Lower leg skin (tissue), 4 donors: ENCODE measurements around the gene CLEC1A. TPM values are rescaled to one million over a fixed set of nuclear protein-coding genes. Genes with fewer than 3 reads are reported as not detected.
A peak's percentile ranks its signal among the peaks of the same experiment; 100 is the strongest.

Experiments
- DNase-seq, 2 donors: peaks; one replicate each; pipeline ENCODE4 v3.0.0-alpha.2; 2019; ENCODE audit warnings: low spot score in 2 of 2
- H3K4me3 ChIP-seq: fragments of 200-600 bp; sonication (generic); 2 replicates; pipeline ENCODE4 v1.5.1; 2017; ENCODE audit warnings: mild to moderate bottlenecking, low read depth; ENCODE audit not compliant: poor library complexity, severe bottlenecking
- CTCF ChIP-seq, 3 donors: fragments of 450-650 bp; IDR thresholded peaks; one replicate each; pipeline ENCODE4 v1.5.1; 2016; ENCODE audit warnings: antibody characterized with exemption in 3 of 3, mild to moderate bottlenecking in 3 of 3, moderate library complexity in 2 of 3
- POLR2A ChIP-seq, 2 donors: fragments of 450-650 bp; IDR thresholded peaks; one replicate each; pipeline ENCODE4 v1.6.1; 2016 to 2017; ENCODE audit warnings: antibody characterized with exemption in 2 of 2, mild to moderate bottlenecking in 1 of 2, moderate library complexity in 1 of 2
- WGBS, 2 donors: methylation state at CpG; one replicate each; pipeline ENCODE4 v1.1.5; 2018; 5-methylcytosine and 5-hydroxymethylcytosine counted together
- intact Hi-C: fragments of 100-400 bp; cut with DNase I; formaldehyde crosslinking; loops from one replicate; pipeline ENCODE4 v1.15.0; 2023; ENCODE audit warnings: low total_unique reads
- total RNA-seq, 4 donors: library from RNA; depleted of rRNA; stranded (reverse); fragments of >200 nt; gene quantifications; one replicate each; pipeline ENCODE4 v1.1.0, GENCODE V29; 2016

The CLEC1A gene
- total RNA-seq, 4 donors from 2014 or later = 0.08 to 5.5 (median 0.96) TPM

- peak in 1 of 2 donors; percentile 28 for DNase-seq
- intact Hi-C loops = no loop called here
- WGBS, 2 donors = 17 to 23% methylated on average over 5 of the region's 5 CpGs
- TF ChIP-seq CTCF (IDR thresholded peaks at IDR 0.05) (no peak), POLR2A (IDR thresholded peaks at IDR 0.05) (no peak)
- H3K4me3 ChIP-seq = no peak overlapping the region
These were observed 2.3 kb upstream of the CLEC1A start for GRCh38 chr12:10101042-10101579.

GRCh38 chr12:10097521-10097920 is 1.3 kb downstream of the CLEC1A start:
- intact Hi-C loops = no loop called here
- 20 to 54% methylated on average over 3 of the region's 3 CpGs for WGBS, 2 donors
- H3K4me3 ChIP-seq = no peak overlapping the region
- TF ChIP-seq POLR2A (IDR thresholded peaks at IDR 0.05) = no peak
- no peak for TF ChIP-seq CTCF (IDR thresholded peaks at IDR 0.05)
- no peak for DNase-seq

- no peak overlapping the region for H3K4me3 ChIP-seq
- intact Hi-C loops = no loop called here
- DNase-seq = no peak
- 88% methylated on average over 3 of the region's 3 CpGs for WGBS, 2 donors
- TF ChIP-seq CTCF (IDR thresholded peaks at IDR 0.05) (no peak), POLR2A (IDR thresholded peaks at IDR 0.05) (no peak)
These were observed 2.8 kb downstream of the CLEC1A start for GRCh38 chr12:10095971-10096370.

- no peak overlapping the region for H3K4me3 ChIP-seq
- intact Hi-C loops = no loop called here
These were observed 4.0 kb downstream of the CLEC1A start for GRCh38 chr12:10094646-10095395.

GRCh38 chr12:10088955-10089900 is 9.6 kb downstream of the CLEC1A start:
- intact Hi-C loops = no loop called here
- TF ChIP-seq CTCF (IDR thresholded peaks at IDR 0.05) = no peak
- no peak for TF ChIP-seq POLR2A (IDR thresholded peaks at IDR 0.05)
- 67 to 73% methylated on average over 8 of the region's 8 CpGs for WGBS, 2 donors
- no peak for DNase-seq
- H3K4me3 ChIP-seq = no peak overlapping the region

More at GRCh38 chr12:10094646-10095395, 4.0 kb downstream of the CLEC1A start:
- DNase-seq = no peak
- 59 to 79% methylated on average over 4 of the region's 4 CpGs for WGBS, 2 donors
- TF ChIP-seq CTCF (IDR thresholded peaks at IDR 0.05) (no peak), POLR2A (IDR thresholded peaks at IDR 0.05) (no peak)
